Keratinocyte (primary cell): ENCODE results near the gene CELF2. TPM values are rescaled to one million over a fixed set of nuclear protein-coding genes. Genes with fewer than 3 reads are reported as not detected.

Experiments
- DNase-seq: peaks from one replicate; pipeline ENCODE4 v3.0.0-alpha.2; 2011; ENCODE audit warnings: low read depth, missing footprints, low spot score
- FAIRE-seq: peaks from 2 replicates; lab custom pipeline; 2011; peaks lifted over from hg19 to GRCh38; lab: Jason Lieb, UNC
- H2AFZ ChIP-seq: 2 replicates; pipeline ENCODE4 v1.6.0; 2012; ENCODE audit warnings: low read length, control low read depth, inconsistent platforms; ENCODE audit not compliant: control insufficient read depth
- H3K27ac ChIP-seq: 2 replicates; pipeline ENCODE4 v1.5.1; 2011; ENCODE audit warnings: low read length; ENCODE audit not compliant: control insufficient read depth, insufficient read depth
- H3K27me3 ChIP-seq: 3 replicates; pipeline ENCODE4 v1.6.0; 2011; ENCODE audit warnings: low read length; ENCODE audit not compliant: control insufficient read depth, insufficient read depth; ENCODE audit errors: extremely low read depth
- H3K36me3 ChIP-seq, 2 experiments: 2 replicates in 1 of 2; 3 replicates in 1 of 2; pipeline ENCODE4 v1.5.1; 2011; ENCODE audit warnings: low read length in 2 of 2, mild to moderate bottlenecking in 1 of 2; ENCODE audit not compliant: control insufficient read depth in 2 of 2, insufficient read depth in 2 of 2; ENCODE audit errors: extremely low read depth in 1 of 2
- H3K4me1 ChIP-seq: 3 replicates; pipeline ENCODE4 v1.5.1; 2011; ENCODE audit warnings: low read length; ENCODE audit not compliant: control insufficient read depth, insufficient read depth; ENCODE audit errors: extremely low read depth
- H3K4me2 ChIP-seq: 3 replicates; pipeline ENCODE4 v1.6.0; 2011; ENCODE audit warnings: low read depth, low read length; ENCODE audit not compliant: control insufficient read depth, insufficient read depth; ENCODE audit errors: extremely low read depth
- H3K4me3 ChIP-seq, 3 experiments: fragments of 200-600 bp in 1 of 3; sonication (generic) in 1 of 3; 2 replicates in 2 of 3; 3 replicates in 1 of 3; pipeline ENCODE4 v1.5.1; 2011 to 2016; ENCODE audit warnings: low read length in 3 of 3, mild to moderate bottlenecking in 3 of 3, control low read depth in 2 of 3, inconsistent platforms in 1 of 3, low read depth in 1 of 3, mixed read lengths in 1 of 3, mixed run types in 1 of 3, moderate library complexity in 1 of 3; ENCODE audit not compliant: control insufficient read depth in 2 of 3, insufficient read depth in 2 of 3; ENCODE audit errors: extremely low read depth in 1 of 3
- H3K79me2 ChIP-seq: 2 replicates; pipeline ENCODE4 v1.6.0; 2012; ENCODE audit warnings: low read length; ENCODE audit not compliant: control insufficient read depth, insufficient read depth
- H3K9ac ChIP-seq: 3 replicates; pipeline ENCODE4 v1.6.0; 2011; ENCODE audit warnings: low read length; ENCODE audit not compliant: control insufficient read depth, insufficient read depth; ENCODE audit errors: extremely low read depth
- H3K9me1 ChIP-seq: 3 replicates; pipeline ENCODE4 v1.6.0; 2011; ENCODE audit warnings: low read length; ENCODE audit not compliant: control insufficient read depth, insufficient read depth; ENCODE audit errors: extremely low read depth
- H3K9me3 ChIP-seq: 2 replicates; pipeline ENCODE4 v1.5.1; 2012; ENCODE audit warnings: low read depth, low read length; ENCODE audit not compliant: control insufficient read depth
- H4K20me1 ChIP-seq: 3 replicates; pipeline ENCODE4 v1.6.0; 2011; ENCODE audit warnings: low read length; ENCODE audit not compliant: control insufficient read depth, insufficient read depth; ENCODE audit errors: extremely low read depth
- EZH2 ChIP-seq: IDR thresholded peaks from one replicate; pipeline ENCODE4 v1.6.1; 2012; ENCODE audit warnings: inconsistent platforms, mild to moderate bottlenecking, low read length, moderate library complexity
- dilution Hi-C: fragments of 300-500 bp; cut with MboI; formaldehyde crosslinking; loops from one replicate; pipeline ENCODE4 v1.7.0; 2020; ENCODE audit warnings: low sequenced_read_pairs; ENCODE audit not compliant: extremely low pct_ligation_motif_present
- polyA plus RNA-seq, 5 experiments: library from polyadenylated mRNA; depleted of rRNA in 3 of 5; stranded (reverse) in 3 of 5; stranded (forward) in 1 of 5; unstranded in 1 of 5; fragments of >200 nt; gene quantifications; 1 replicate in 1 of 5; 2 replicates in 3 of 5; 3 replicates in 1 of 5; pipeline versions ENCODE4 v1.2.1 to v1.2.3, GENCODE V29; 2011 to 2012; ENCODE audit warnings: missing spikeins in 2 of 5, low read depth in 1 of 5, low replicate concordance in 1 of 5
- TF ChIP-seq, protein P1 (sequence below), 3 experiments: IDR thresholded peaks in 1 of 3; conservative IDR thresholded peaks in 1 of 3; optimal IDR thresholded peaks in 1 of 3; 2 replicates in 2 of 3; 3 replicates in 1 of 3; pipeline versions ENCODE3 to v1.5.1; 2011; ENCODE audit warnings: low read length in 3 of 3, mild to moderate bottlenecking in 3 of 3, moderate library complexity in 2 of 3, control low read depth in 1 of 3, inconsistent platforms in 1 of 3; ENCODE audit not compliant: insufficient read depth in 2 of 3; ENCODE audit errors: extremely low read depth in 1 of 3

The CELF2 gene
- polyA plus RNA-seq, 1 donor (not counting 4 experiments of a cell fraction or from before 2014, with no cell fraction given): 9.8 TPM

DNA sequence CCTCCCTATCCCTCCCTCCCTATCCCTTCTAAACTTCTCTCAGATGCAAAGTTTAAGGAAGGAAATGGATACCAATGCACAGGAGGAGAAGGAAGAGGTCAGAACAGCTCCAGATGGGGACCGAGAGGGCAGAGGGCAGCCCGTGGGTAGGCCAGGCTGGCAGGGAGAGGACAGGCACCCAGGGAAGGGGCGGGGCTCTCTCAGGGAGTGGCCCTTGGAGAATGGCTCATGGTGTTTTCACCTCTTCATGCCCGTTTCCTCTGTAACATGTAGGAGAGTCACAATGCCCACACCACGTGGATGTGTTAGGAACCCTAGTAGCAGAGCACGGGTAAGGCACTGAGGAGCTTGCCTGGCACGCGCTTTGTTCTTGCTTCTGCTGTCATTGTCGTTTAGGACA is 264.5 kb downstream of the CELF2 start:
- dilution Hi-C loops: no loop called here
- no peak overlapping the region for H2AFZ ChIP-seq
- no peaks in the 10 kb centered on the region for H3K9me1 ChIP-seq
- H3K9me3 ChIP-seq: no peaks in the 10 kb centered on the region
- no peaks in the 10 kb centered on the region for H3K27me3 ChIP-seq
- H3K4me1 ChIP-seq: no peaks in the 10 kb centered on the region
- no peak overlapping the region for H3K4me3 ChIP-seq
- no peak overlapping the region for H3K9ac ChIP-seq
- no peaks in the 10 kb centered on the region for H4K20me1 ChIP-seq
- H3K4me2 ChIP-seq: no peak overlapping the region
- no peaks in the 10 kb centered on the region for H3K79me2 ChIP-seq
- H3K36me3 ChIP-seq: no peaks in the 10 kb centered on the region
- no peak for FAIRE-seq
- no peak for DNase-seq
- H3K27ac ChIP-seq: no peak overlapping the region
- TF ChIP-seq EZH2: no peak
- TF ChIP-seq, protein P1, sequence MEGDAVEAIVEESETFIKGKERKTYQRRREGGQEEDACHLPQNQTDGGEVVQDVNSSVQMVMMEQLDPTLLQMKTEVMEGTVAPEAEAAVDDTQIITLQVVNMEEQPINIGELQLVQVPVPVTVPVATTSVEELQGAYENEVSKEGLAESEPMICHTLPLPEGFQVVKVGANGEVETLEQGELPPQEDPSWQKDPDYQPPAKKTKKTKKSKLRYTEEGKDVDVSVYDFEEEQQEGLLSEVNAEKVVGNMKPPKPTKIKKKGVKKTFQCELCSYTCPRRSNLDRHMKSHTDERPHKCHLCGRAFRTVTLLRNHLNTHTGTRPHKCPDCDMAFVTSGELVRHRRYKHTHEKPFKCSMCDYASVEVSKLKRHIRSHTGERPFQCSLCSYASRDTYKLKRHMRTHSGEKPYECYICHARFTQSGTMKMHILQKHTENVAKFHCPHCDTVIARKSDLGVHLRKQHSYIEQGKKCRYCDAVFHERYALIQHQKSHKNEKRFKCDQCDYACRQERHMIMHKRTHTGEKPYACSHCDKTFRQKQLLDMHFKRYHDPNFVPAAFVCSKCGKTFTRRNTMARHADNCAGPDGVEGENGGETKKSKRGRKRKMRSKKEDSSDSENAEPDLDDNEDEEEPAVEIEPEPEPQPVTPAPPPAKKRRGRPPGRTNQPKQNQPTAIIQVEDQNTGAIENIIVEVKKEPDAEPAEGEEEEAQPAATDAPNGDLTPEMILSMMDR (optimal IDR thresholded peaks at IDR 0.05 in 1 of 3, IDR thresholded peaks at IDR 0.05 in 1 of 3, conservative IDR thresholded peaks at IDR 0.05 in 1 of 3; ENCODE audit: extremely low read depth in 1 of 3, insufficient read depth in 2 of 3, low read length in 3 of 3): no peak

DNA sequence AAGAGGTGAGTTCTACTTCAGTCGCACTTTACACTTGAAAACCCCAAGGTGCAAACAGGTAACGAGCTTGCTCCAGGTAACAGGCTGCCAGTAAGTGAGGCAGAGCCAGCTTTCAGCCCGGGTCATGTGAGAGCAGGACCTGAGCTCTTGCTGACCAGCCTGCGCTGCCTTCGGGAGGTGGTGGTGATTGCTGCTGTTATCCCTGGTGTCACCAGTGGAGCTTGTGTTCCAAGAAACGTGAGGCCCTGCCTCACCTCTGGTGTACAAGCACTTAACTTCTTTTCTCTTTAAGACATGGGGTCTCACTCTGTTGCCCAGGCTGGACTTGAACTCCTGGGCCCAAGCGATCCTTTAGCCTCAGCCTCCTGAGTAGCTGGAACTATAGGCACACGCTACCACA is 265.0 kb downstream of the CELF2 start:
- Histone ChIP-seq H2AFZ (no peak overlapping the region), H3K27me3 (no peaks in the 10 kb centered on the region), H3K4me3 (no peak overlapping the region), H3K4me2 (no peak overlapping the region), H3K79me2 (no peaks in the 10 kb centered on the region), H3K4me1 (no peaks in the 10 kb centered on the region), H3K9ac (no peak overlapping the region), H3K9me3 (no peaks in the 10 kb centered on the region), H3K27ac (no peak overlapping the region), H3K9me1 (no peaks in the 10 kb centered on the region), H3K36me3 (no peaks in the 10 kb centered on the region), H4K20me1 (no peaks in the 10 kb centered on the region)
- DNase-seq (no peak), FAIRE-seq (no peak)
- TF ChIP-seq, protein P1 (optimal IDR thresholded peaks at IDR 0.05 in 1 of 3, IDR thresholded peaks at IDR 0.05 in 1 of 3, conservative IDR thresholded peaks at IDR 0.05 in 1 of 3; ENCODE audit: extremely low read depth in 1 of 3, insufficient read depth in 2 of 3, low read length in 3 of 3): no peak
- dilution Hi-C loops: no loop called here
